ENCODE data around the gene ZNF610. TPM values are rescaled to one million over a fixed set of nuclear protein-coding genes. Genes with fewer than 3 reads are reported as not detected.

Gene ZNF610
- total RNA-seq, 6 donors from 2014 or later = 1.7 to 5.3 (median 2.7) TPM

- ATAC-seq (ENCODE audit: low FRiP score in 2 of 2) (no peak), DNase-seq (no peak)
- H3K36me3 ChIP-seq = peaks cover 0 to 19% (median 12%) of the 10 kb centered on the region in 4 donors
- H3K9me3 ChIP-seq = peaks cover 34 to 89% (median 74%) of the 10 kb centered on the region in 4 donors
- peaks cover 0 to 13% (median 7%) of the 10 kb centered on the region in 4 donors for H3K4me1 ChIP-seq
- H3K27me3 ChIP-seq = no peaks in the 10 kb centered on the region
- no peak overlapping the region for H3K4me3 ChIP-seq
- 97 to 98% methylated on average over 8 of the region's 8 CpGs for WGBS, 2 donors
- no peak overlapping the region for H3K27ac ChIP-seq
- TF ChIP-seq EP300 (IDR thresholded peaks at IDR 0.05) (no peak), CTCF (IDR thresholded peaks at IDR 0.05) (no peak), POLR2AphosphoS5 (IDR thresholded peaks at IDR 0.05) (no peak), POLR2A (IDR thresholded peaks at IDR 0.05) (no peak)
These were observed 30.4 kb downstream of the ZNF610 start for GRCh38 chr19:52366414-52366824.

- peak; percentile 95 to 100 for ATAC-seq (ENCODE audit: low FRiP score in 2 of 2)
- peak within 1 kb of the TSS; percentile 85 to 98 (median 96) for H3K27ac ChIP-seq
- peaks cover 11 to 38% (median 30%) of the 10 kb centered on the region in 4 donors for H3K36me3 ChIP-seq
- H3K4me3 ChIP-seq = peak within 1 kb of the TSS; percentile 49 to 74 (median 63)
- H3K27me3 ChIP-seq = no peaks in the 10 kb centered on the region
- TF ChIP-seq CTCF (IDR thresholded peaks at IDR 0.05) (no peak), POLR2A (IDR thresholded peaks at IDR 0.05) (peak in 2 of 4 donors; percentile 49 to 57), POLR2AphosphoS5 (IDR thresholded peaks at IDR 0.05) (peak; percentile 73 to 78)
- H3K9me3 ChIP-seq = peaks cover 26 to 88% (median 57%) of the 10 kb centered on the region in 4 donors
- peaks cover 0 to 13% (median 7%) of the 10 kb centered on the region in 4 donors for H3K4me1 ChIP-seq
- 2 to 3% methylated on average over 30 to 52 of the region's 52 CpGs for WGBS, 2 donors
- peak; percentile 81 to 95 for DNase-seq
These were observed 33.7 kb downstream of the ZNF610 start, which contains the start of gene ZNF880 for GRCh38 chr19:52369559-52370340. ZNF880 (plus strand) TSS chr19:52369923; CDS start chr19:52369966, 43 bp downstream.

- WGBS, 2 donors = 41 to 60% methylated on average over 7 of the region's 7 CpGs
- Histone ChIP-seq H3K36me3 (peaks cover 11 to 43% (median 34%) of the 10 kb centered on the region in 4 donors), H3K4me3 (peak overlapping the region; percentile 49 to 74 (median 63)), H3K27ac (peak overlapping the region; percentile 85 to 98 (median 96)), H3K9me3 (peaks cover 20 to 87% (median 54%) of the 10 kb centered on the region in 4 donors), H3K27me3 (no peaks in the 10 kb centered on the region), H3K4me1 (peaks cover 0 to 13% (median 7%) of the 10 kb centered on the region in 4 donors)
- TF ChIP-seq POLR2AphosphoS5 (IDR thresholded peaks at IDR 0.05) = no peak
- TF ChIP-seq CTCF (IDR thresholded peaks at IDR 0.05) = no peak
- no peak for TF ChIP-seq POLR2A (IDR thresholded peaks at IDR 0.05)
- no peak for TF ChIP-seq EP300 (IDR thresholded peaks at IDR 0.05)
- DNase-seq (no peak), ATAC-seq (ENCODE audit: low FRiP score in 2 of 2) (no peak)
These were observed 34.3 kb downstream of the ZNF610 start for GRCh38 chr19:52370341-52370710.

- WGBS, 2 donors = 58 to 73% methylated on average over 1 of the region's 1 CpG
These were observed 55.1 kb downstream of the ZNF610 start for GRCh38 chr19:52391135-52391534.

More at GRCh38 chr19:52391135-52391534, 55.1 kb downstream of the ZNF610 start:
- TF ChIP-seq POLR2AphosphoS5 (IDR thresholded peaks at IDR 0.05) = no peak
- TF ChIP-seq POLR2A (IDR thresholded peaks at IDR 0.05) = no peak
- no peak for TF ChIP-seq EP300 (IDR thresholded peaks at IDR 0.05)
- TF ChIP-seq CTCF (IDR thresholded peaks at IDR 0.05) = no peak
- H3K4me1 ChIP-seq = no peaks in the 10 kb centered on the region
- peaks cover 22 to 72% (median 58%) of the 10 kb centered on the region in 4 donors for H3K9me3 ChIP-seq
- ATAC-seq (ENCODE audit: low FRiP score in 2 of 2) (no peak), DNase-seq (no peak)
- H3K36me3 ChIP-seq = peaks cover 0 to 42% (median 6%) of the 10 kb centered on the region in 4 donors
- no peak overlapping the region for H3K4me3 ChIP-seq
- H3K27ac ChIP-seq = no peak overlapping the region
- H3K27me3 ChIP-seq = no peaks in the 10 kb centered on the region

All from upper lobe of left lung (tissue), 6 donors.